Gastrocnemius medialis (tissue), 4 donors: ENCODE data around the gene CFAP45.

Experiments used
- CTCF ChIP-seq, 5 experiments: fragments of 450-650 bp in 3 of 5; fragments of 200-600 bp in 2 of 5; sonication (generic) in 2 of 5; IDR thresholded peaks in 4 of 5; conservative IDR thresholded peaks in 1 of 5; 1 replicate in 4 of 5; 2 replicates in 1 of 5; pipeline ENCODE4 v1.5.1; 2016 to 2019; ENCODE audit warnings: antibody characterized with exemption in 5 of 5, mild to moderate bottlenecking in 3 of 5, moderate library complexity in 3 of 5
- POLR2A ChIP-seq, 2 donors: fragments of 450-650 bp; IDR thresholded peaks; one replicate each; pipeline ENCODE4 v1.6.1; 2017; ENCODE audit warnings: antibody characterized with exemption in 2 of 2, mild to moderate bottlenecking in 2 of 2, moderate library complexity in 2 of 2

- TF ChIP-seq CTCF (IDR thresholded peaks at IDR 0.05 in 4 of 5, conservative IDR thresholded peaks at IDR 0.05 in 1 of 5) = no peak
- TF ChIP-seq POLR2A (IDR thresholded peaks at IDR 0.05) = no peak
These were observed 22.7 kb upstream of the CFAP45 start for GRCh38 chr1:159922511-159923202.
